Upper lobe of left lung (tissue), 4 donors: ENCODE results near the gene WDR44.

Experiments
- POLR2A ChIP-seq, 4 donors: fragments of 450-650 bp; IDR thresholded peaks; one replicate each; pipeline ENCODE4 v1.5.1; 2016 to 2017; ENCODE audit warnings: antibody characterized with exemption in 4 of 4, mild to moderate bottlenecking in 2 of 4
- POLR2AphosphoS5 ChIP-seq, 2 donors: sonication (generic); formaldehyde crosslinking; IDR thresholded peaks; one replicate each; pipeline ENCODE4 v1.5.1; 2017; ENCODE audit warnings: antibody characterized with exemption in 2 of 2
- TF ChIP-seq, protein P1 (sequence below), 6 experiments: fragments of 450-650 bp in 4 of 6; fragments of 200-600 bp in 2 of 6; sonication (generic) in 2 of 6; IDR thresholded peaks; one replicate each; pipeline ENCODE4 v1.5.1; 2016 to 2019; ENCODE audit warnings: antibody characterized with exemption in 6 of 6

- TF ChIP-seq, protein P1, sequence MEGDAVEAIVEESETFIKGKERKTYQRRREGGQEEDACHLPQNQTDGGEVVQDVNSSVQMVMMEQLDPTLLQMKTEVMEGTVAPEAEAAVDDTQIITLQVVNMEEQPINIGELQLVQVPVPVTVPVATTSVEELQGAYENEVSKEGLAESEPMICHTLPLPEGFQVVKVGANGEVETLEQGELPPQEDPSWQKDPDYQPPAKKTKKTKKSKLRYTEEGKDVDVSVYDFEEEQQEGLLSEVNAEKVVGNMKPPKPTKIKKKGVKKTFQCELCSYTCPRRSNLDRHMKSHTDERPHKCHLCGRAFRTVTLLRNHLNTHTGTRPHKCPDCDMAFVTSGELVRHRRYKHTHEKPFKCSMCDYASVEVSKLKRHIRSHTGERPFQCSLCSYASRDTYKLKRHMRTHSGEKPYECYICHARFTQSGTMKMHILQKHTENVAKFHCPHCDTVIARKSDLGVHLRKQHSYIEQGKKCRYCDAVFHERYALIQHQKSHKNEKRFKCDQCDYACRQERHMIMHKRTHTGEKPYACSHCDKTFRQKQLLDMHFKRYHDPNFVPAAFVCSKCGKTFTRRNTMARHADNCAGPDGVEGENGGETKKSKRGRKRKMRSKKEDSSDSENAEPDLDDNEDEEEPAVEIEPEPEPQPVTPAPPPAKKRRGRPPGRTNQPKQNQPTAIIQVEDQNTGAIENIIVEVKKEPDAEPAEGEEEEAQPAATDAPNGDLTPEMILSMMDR (IDR thresholded peaks at IDR 0.05), result no peak
- TF ChIP-seq POLR2AphosphoS5 (IDR thresholded peaks at IDR 0.05) (no peak), POLR2A (IDR thresholded peaks at IDR 0.05) (no peak)
Observed at GRCh38 chrX:118493653-118494297, 147.9 kb downstream of the WDR44 start.
